ENCODE measurements around the gene NDUFB3.

- TF ChIP-seq CTCF (IDR thresholded peaks at IDR 0.05), result no peak
- no peak for TF ChIP-seq BHLHE40 (IDR thresholded peaks at IDR 0.05; ENCODE audit: low read depth, low read length)
- no peak for TF ChIP-seq MAX (IDR thresholded peaks at IDR 0.05)
Measured at GRCh38 chr2:201122276-201122675, 50.5 kb downstream of the NDUFB3 start.
